Lung (tissue), 12 donors: Measurements from ENCODE around the gene FAAP20. TPM values are rescaled to one million over a fixed set of nuclear protein-coding genes. Genes with fewer than 3 reads are reported as not detected.

Experiments used
- ATAC-seq: fragments of 200-7000 bp; cut with Tn5 transposase; one replicate; pipeline ENCODE4 v1.9.1; 2020; ENCODE audit warnings: moderate number of reproducible peaks; ENCODE audit not compliant: insufficient read depth, low FRiP score
- DNase-seq, 3 donors: peaks; one replicate each; pipeline ENCODE4 v3.0.0-alpha.2; 2013 to 2017
- H3K27ac ChIP-seq, 2 donors: one replicate each; pipeline ENCODE4 v1.5.1; 2013; ENCODE audit warnings: mild to moderate bottlenecking in 2 of 2, moderate library complexity in 2 of 2, control low read depth in 1 of 2, inconsistent platforms in 1 of 2, low read depth in 1 of 2, low read length in 1 of 2
- H3K27me3 ChIP-seq, 3 donors: one replicate each; pipeline ENCODE4 v1.5.1; 2013; ENCODE audit warnings: low read length in 2 of 3; ENCODE audit not compliant: control insufficient read depth in 3 of 3, insufficient read depth in 3 of 3
- H3K36me3 ChIP-seq, 4 donors: one replicate each; pipeline ENCODE4 v1.5.1; 2013; ENCODE audit warnings: low read length in 4 of 4, mild to moderate bottlenecking in 1 of 4, moderate library complexity in 1 of 4; ENCODE audit not compliant: control insufficient read depth in 4 of 4, insufficient read depth in 4 of 4
- H3K4me1 ChIP-seq, 5 donors: one replicate each; pipeline ENCODE4 v1.5.1; 2013; ENCODE audit warnings: low read length in 5 of 5, mild to moderate bottlenecking in 2 of 5, moderate library complexity in 1 of 5; ENCODE audit not compliant: control insufficient read depth in 5 of 5, insufficient read depth in 5 of 5
- H3K4me3 ChIP-seq: one replicate; pipeline ENCODE4 v1.5.1; 2013; ENCODE audit warnings: mild to moderate bottlenecking, control low read depth, moderate library complexity
- H3K9ac ChIP-seq, 2 donors: one replicate each; pipeline ENCODE4 v1.5.1; 2013; ENCODE audit warnings: low read length in 2 of 2, control low read depth in 1 of 2; ENCODE audit not compliant: insufficient read depth in 1 of 2
- H3K9me3 ChIP-seq, 4 donors: one replicate each; pipeline ENCODE4 v1.5.1; 2013; ENCODE audit warnings: low read length in 3 of 4, mild to moderate bottlenecking in 1 of 4, moderate library complexity in 1 of 4; ENCODE audit not compliant: control insufficient read depth in 4 of 4, insufficient read depth in 3 of 4
- WGBS, 2 donors: extraction: QIAGEN DNeasy Blood & Tissue Kit; methylation state at CpG; one replicate each; pipeline ENCODE4 v1.1.7; 2013; 5-methylcytosine and 5-hydroxymethylcytosine counted together
- polyA plus RNA-seq, 2 donors: library from polyadenylated mRNA; stranded (reverse); fragments of 200-250 nt; gene quantifications; one replicate each; pipeline ENCODE4 v1.2.1, GENCODE V29; 2013
- total RNA-seq, 2 donors: library from RNA; depleted of rRNA in 1 of 2; stranded (reverse); fragments of >200 nt in 1 of 2; gene quantifications; one replicate each; pipeline ENCODE4 v1.2.1, GENCODE V29; 2014 to 2021
- TF ChIP-seq, protein P1 (sequence below): IDR thresholded peaks from 2 replicates; pipeline ENCODE4 v1.5.1; 2012; ENCODE audit warnings: mild to moderate bottlenecking; ENCODE audit errors: control extremely low read depth, extremely low read depth
- donor health status: control.
- donor health status: control.
- donor health status: Bipolar disorder and iron deficiency.
- donor health status: healthy.
- donor health status: DM: yes; HTN: yes; CAD: no.

The FAAP20 gene
- total and polyA plus RNA-seq, 4 donors, result 16.8 to 87.9 (median 68.4) TPM

DNA sequence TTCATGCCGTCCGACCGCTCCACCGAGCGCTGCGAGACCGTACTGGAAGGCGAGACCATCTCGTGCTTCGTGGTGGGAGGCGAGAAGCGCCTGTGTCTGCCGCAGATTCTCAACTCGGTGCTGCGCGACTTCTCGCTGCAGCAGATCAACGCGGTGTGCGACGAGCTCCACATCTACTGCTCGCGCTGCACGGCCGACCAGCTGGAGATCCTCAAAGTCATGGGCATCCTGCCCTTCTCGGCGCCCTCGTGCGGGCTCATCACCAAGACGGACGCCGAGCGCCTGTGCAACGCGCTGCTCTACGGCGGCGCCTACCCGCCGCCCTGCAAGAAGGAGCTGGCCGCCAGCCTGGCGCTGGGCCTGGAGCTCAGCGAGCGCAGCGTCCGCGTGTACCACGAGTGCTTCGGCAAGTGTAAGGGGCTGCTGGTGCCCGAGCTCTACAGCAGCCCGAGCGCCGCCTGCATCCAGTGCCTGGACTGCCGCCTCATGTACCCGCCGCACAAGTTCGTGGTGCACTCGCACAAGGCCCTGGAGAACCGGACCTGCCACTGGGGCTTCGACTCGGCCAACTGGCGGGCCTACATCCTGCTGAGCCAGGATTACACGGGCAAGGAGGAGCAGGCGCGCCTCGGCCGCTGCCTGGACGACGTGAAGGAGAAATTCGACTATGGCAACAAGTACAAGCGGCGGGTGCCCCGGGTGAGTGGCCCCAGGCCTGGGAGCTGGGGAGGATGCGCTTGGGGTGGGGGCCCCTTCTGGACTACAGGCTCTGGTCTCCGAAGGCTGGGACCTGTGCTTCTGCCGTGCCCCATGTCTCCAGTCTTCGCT, 34.7 kb upstream of the FAAP20 start:
- peaks cover 11 to 49% (median 17%) of the 10 kb centered on the region in 5 donors for H3K4me1 ChIP-seq
- WGBS, 2 donors, result 4 to 9% methylated on average over 76 to 77 of the region's 77 CpGs
- no peak for ATAC-seq

DNA sequence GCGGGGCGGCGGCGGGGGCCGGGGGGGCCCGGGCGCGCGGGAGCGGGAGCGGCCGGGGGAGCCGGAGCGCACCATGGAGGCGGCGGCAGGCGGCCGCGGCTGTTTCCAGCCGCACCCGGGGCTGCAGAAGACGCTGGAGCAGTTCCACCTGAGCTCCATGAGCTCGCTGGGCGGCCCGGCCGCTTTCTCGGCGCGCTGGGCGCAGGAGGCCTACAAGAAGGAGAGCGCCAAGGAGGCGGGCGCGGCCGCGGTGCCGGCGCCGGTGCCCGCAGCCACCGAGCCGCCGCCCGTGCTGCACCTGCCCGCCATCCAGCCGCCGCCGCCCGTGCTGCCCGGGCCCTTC, 34.1 kb upstream of the FAAP20 start:
- H3K27me3 ChIP-seq, result no peaks in the 10 kb centered on the region
- 0 to 1% methylated on average over 14 to 50 of the region's 50 CpGs for WGBS, 2 donors
- peaks cover 0 to 5% (median 0%) of the 10 kb centered on the region in 4 donors for H3K9me3 ChIP-seq
- peak overlapping the region; percentile 66 to 93 for H3K27ac ChIP-seq
- H3K9ac ChIP-seq, result no peak overlapping the region
- peaks cover 0 to 15% (median 0%) of the 10 kb centered on the region in 4 donors for H3K36me3 ChIP-seq
- TF ChIP-seq, protein P1, sequence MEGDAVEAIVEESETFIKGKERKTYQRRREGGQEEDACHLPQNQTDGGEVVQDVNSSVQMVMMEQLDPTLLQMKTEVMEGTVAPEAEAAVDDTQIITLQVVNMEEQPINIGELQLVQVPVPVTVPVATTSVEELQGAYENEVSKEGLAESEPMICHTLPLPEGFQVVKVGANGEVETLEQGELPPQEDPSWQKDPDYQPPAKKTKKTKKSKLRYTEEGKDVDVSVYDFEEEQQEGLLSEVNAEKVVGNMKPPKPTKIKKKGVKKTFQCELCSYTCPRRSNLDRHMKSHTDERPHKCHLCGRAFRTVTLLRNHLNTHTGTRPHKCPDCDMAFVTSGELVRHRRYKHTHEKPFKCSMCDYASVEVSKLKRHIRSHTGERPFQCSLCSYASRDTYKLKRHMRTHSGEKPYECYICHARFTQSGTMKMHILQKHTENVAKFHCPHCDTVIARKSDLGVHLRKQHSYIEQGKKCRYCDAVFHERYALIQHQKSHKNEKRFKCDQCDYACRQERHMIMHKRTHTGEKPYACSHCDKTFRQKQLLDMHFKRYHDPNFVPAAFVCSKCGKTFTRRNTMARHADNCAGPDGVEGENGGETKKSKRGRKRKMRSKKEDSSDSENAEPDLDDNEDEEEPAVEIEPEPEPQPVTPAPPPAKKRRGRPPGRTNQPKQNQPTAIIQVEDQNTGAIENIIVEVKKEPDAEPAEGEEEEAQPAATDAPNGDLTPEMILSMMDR, result no peak
- peaks cover 8 to 43% (median 15%) of the 10 kb centered on the region in 5 donors for H3K4me1 ChIP-seq
- peak overlapping the region; percentile 80 for H3K4me3 ChIP-seq
- DNase-seq (no peak), ATAC-seq (no peak)

More for the DNA sequence above, 34.7 kb upstream of the FAAP20 start:
- Histone ChIP-seq H3K36me3 (peaks cover 0 to 15% (median 0%) of the 10 kb centered on the region in 4 donors), H3K4me3 (peak overlapping the region; percentile 80), H3K9ac (peak overlapping the region; percentile 26 to 39), H3K27ac (peak overlapping the region; percentile 66 to 93), H3K9me3 (peaks cover 0 to 5% (median 0%) of the 10 kb centered on the region in 4 donors), H3K27me3 (no peaks in the 10 kb centered on the region)
- TF ChIP-seq, protein P1, result no peak
- peak; percentile 91 to 95 (median 92) for DNase-seq

DNA sequence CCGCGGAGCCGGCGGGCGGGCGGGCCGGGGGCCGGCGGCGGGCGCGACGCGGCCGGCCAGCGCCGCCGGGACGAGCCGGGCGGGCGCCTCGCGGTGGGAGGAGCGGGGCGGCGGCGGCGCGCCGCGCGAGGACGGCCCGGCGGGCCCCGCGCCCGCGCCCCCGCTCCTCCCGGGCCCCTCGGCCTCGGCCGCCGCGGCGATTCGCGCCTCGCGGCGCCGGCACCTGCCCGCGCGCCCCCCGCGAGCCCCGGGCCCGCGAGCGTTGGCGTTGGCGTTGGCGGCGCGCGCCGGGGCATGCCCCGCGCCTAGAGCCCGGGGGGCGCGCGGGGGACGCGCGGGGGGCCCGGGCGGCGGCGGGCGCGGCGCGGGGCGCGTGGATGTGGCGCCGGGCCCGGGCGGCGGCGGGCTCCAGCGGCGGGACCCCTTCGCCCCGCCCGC, 33.6 kb upstream of the FAAP20 start, which contains the start of gene SKI:
TSS of gene SKI (plus strand) at position 163 of the 438 bp plus-strand sequence. CDS start 448 bp downstream, outside the sequence.
- Histone ChIP-seq H3K9ac (peak within 1 kb of the TSS in 1 of 2 donors; percentile 42), H3K27ac (peak within 1 kb of the TSS; percentile 99 to 100), H3K9me3 (peaks cover 0 to 5% (median 0%) of the 10 kb centered on the region in 4 donors), H3K4me3 (peak within 1 kb of the TSS; percentile 80), H3K36me3 (peaks cover 0 to 15% (median 0%) of the 10 kb centered on the region in 4 donors), H3K27me3 (no peaks in the 10 kb centered on the region), H3K4me1 (peaks cover 6 to 38% (median 15%) of the 10 kb centered on the region in 5 donors)
- WGBS, 2 donors, result 1 to 4% methylated on average over 5 to 100 of the region's 100 CpGs
- DNase-seq (no peak), ATAC-seq (no peak)
- TF ChIP-seq, protein P1, result no peak
